Gastroesophageal sphincter (tissue), 4 donors: ENCODE results near the gene GMPR2. TPM values are rescaled to one million over a fixed set of nuclear protein-coding genes. Genes with fewer than 3 reads are reported as not detected.

ENCODE experiments used
- ATAC-seq: fragments of 150-250 bp; one replicate; pipeline ENCODE4 v1.9.1; 2016; ENCODE audit warnings: mild to moderate bottlenecking, moderate library complexity
- H3K27ac ChIP-seq, 4 donors: fragments of 200-600 bp; sonication (generic) in 3 of 4; 1 replicate in 3 of 4; 2 replicates in 1 of 4; pipeline ENCODE4 v1.5.1; 2016 to 2019
- H3K27me3 ChIP-seq: fragments of 200-600 bp; sonication (generic); one replicate; pipeline ENCODE4 v1.5.1; 2019
- H3K36me3 ChIP-seq, 2 donors: fragments of 200-600 bp; sonication (generic); one replicate each; pipeline ENCODE4 v1.5.1; 2019; ENCODE audit warnings: control low read depth in 1 of 2
- H3K4me1 ChIP-seq, 3 donors: fragments of 200-600 bp; sonication (generic); 1 replicate in 2 of 3; 2 replicates in 1 of 3; pipeline ENCODE4 v1.5.1; 2016 to 2019; ENCODE audit warnings: control low read depth in 2 of 3
- H3K4me3 ChIP-seq, 2 donors: fragments of 200-600 bp; sonication (generic); one replicate each; pipeline ENCODE4 v1.5.1; 2019; ENCODE audit warnings: mild to moderate bottlenecking in 1 of 2, moderate library complexity in 1 of 2
- H3K9me3 ChIP-seq, 3 donors: fragments of 200-600 bp; sonication (generic); one replicate each; pipeline ENCODE4 v1.5.1; 2017 to 2019; ENCODE audit warnings: control low read depth in 2 of 3
- CTCF ChIP-seq, 4 experiments: fragments of 200-600 bp in 2 of 4; fragments of 450-650 bp in 2 of 4; sonication (generic) in 1 of 4; IDR thresholded peaks; one replicate each; pipeline ENCODE4 v1.5.1; 2017 to 2019; ENCODE audit warnings: antibody characterized with exemption in 4 of 4, mild to moderate bottlenecking in 2 of 4, moderate library complexity in 2 of 4
- EP300 ChIP-seq: sonication (generic); formaldehyde crosslinking; IDR thresholded peaks from one replicate; pipeline ENCODE4 v1.6.1; 2017; ENCODE audit warnings: antibody characterized with exemption, mild to moderate bottlenecking
- POLR2A ChIP-seq, 2 donors: fragments of 450-650 bp; IDR thresholded peaks; one replicate each; pipeline ENCODE4 v1.6.1; 2017; ENCODE audit warnings: antibody characterized with exemption in 2 of 2, mild to moderate bottlenecking in 2 of 2, moderate library complexity in 1 of 2
- POLR2AphosphoS5 ChIP-seq: sonication (generic); formaldehyde crosslinking; IDR thresholded peaks from one replicate; pipeline ENCODE4 v1.6.1; 2017; ENCODE audit warnings: antibody characterized with exemption
- WGBS, 2 donors: methylation state at CpG; one replicate each; pipeline ENCODE4 v1.1.5; 2018; ENCODE audit warnings: low coverage in 1 of 2; 5-methylcytosine and 5-hydroxymethylcytosine counted together
- small RNA-seq, 4 donors: library from RNA; depleted of rRNA; stranded (forward); fragments of <200 nt; gene quantifications; one replicate each; pipeline ENCODE3, GENCODE V24; 2016
- total RNA-seq, 4 donors: library from RNA; depleted of rRNA; stranded (reverse); fragments of >200 nt; gene quantifications; one replicate each; pipeline ENCODE4 v1.1.0, GENCODE V29; 2016

Gene GMPR2
- total RNA-seq, 4 donors from 2014 or later: 46.0 to 70.5 (median 59.8) TPM

GRCh38 chr14:24285351-24285750, 52.6 kb downstream of the GMPR2 start:
- no peaks in the 10 kb centered on the region for H3K27me3 ChIP-seq
- no peak for ATAC-seq
- no peaks in the 10 kb centered on the region for H3K4me1 ChIP-seq
- no peaks in the 10 kb centered on the region for H3K9me3 ChIP-seq
- no peak overlapping the region for H3K27ac ChIP-seq
- H3K36me3 ChIP-seq: peaks cover 0 to 12% of the 10 kb centered on the region in 2 donors
- 73% methylated on average over 2 of the region's 4 CpGs; no CpG with 5 or more reads in 1 of the 2 donors for WGBS, 2 donors
- TF ChIP-seq EP300 (no peak), POLR2A (IDR thresholded peaks at IDR 0.05) (no peak), CTCF (IDR thresholded peaks at IDR 0.05) (no peak), POLR2AphosphoS5 (no peak)
- no peak overlapping the region for H3K4me3 ChIP-seq

GRCh38 chr14:24286996-24287395, 54.3 kb downstream of the GMPR2 start:
- H3K27ac ChIP-seq: no peak overlapping the region
- H3K9me3 ChIP-seq: no peaks in the 10 kb centered on the region
- H3K27me3 ChIP-seq: no peaks in the 10 kb centered on the region
- H3K4me3 ChIP-seq: no peak overlapping the region
- no peak for TF ChIP-seq POLR2AphosphoS5
- no peak for TF ChIP-seq EP300
- no peak for TF ChIP-seq POLR2A (IDR thresholded peaks at IDR 0.05)
- TF ChIP-seq CTCF (IDR thresholded peaks at IDR 0.05): no peak
- peaks cover 0 to 29% of the 10 kb centered on the region in 2 donors for H3K36me3 ChIP-seq
- 90 to 100% methylated on average over 2 of the region's 5 CpGs for WGBS, 2 donors
- no peak for ATAC-seq
- H3K4me1 ChIP-seq: no peaks in the 10 kb centered on the region

Small RNA genes within 50 kb of the gene (small RNA-seq; reads per million reads assigned to genes)
- gene AL136295.4: 0 reads per million in 4 donors
- gene CHMP4A: 0 reads per million in 4 donors
- gene MDP1: 0 reads per million in 4 donors

Other genes starting within 250 kb of the GMPR2 start
- gene DHRS4L2, start 244.0 kb upstream of the GMPR2 start, total RNA-seq: 10 to 100 TPM in 3 of 4 donors, 1 to 10 TPM in 1; 5.9 to 25.3 (median 16.7) TPM
- gene CARMIL3, start 180.9 kb upstream of the GMPR2 start, total RNA-seq: under 1 TPM in 3 of 4 donors, not detected in 1; 0.12 to 0.47 (median 0.17) TPM
- gene CPNE6, start 161.4 kb upstream of the GMPR2 start, total RNA-seq: 1 to 10 TPM in 1 of 4 donors, not detected in 3; 1.5 TPM
- 10 to 100 TPM in 3 of 4 donors, 1 to 10 TPM in 1; 9.2 to 14.9 (median 11.6) TPM for gene PCK2, start 138.6 kb upstream of the GMPR2 start, total RNA-seq
- 10 to 100 TPM; 58.0 to 81.6 (median 71.6) TPM for gene DCAF11, start 118.2 kb upstream of the GMPR2 start, total RNA-seq
- gene NRL, start 118.0 kb upstream of the GMPR2 start, total RNA-seq: 10 to 100 TPM in 1 of 4 donors, 1 to 10 TPM in 1, under 1 TPM in 1, not detected in 1; 0.81 to 10.4 (median 5.0) TPM
- gene FITM1, start 102.3 kb upstream of the GMPR2 start, total RNA-seq: under 1 TPM in 2 of 4 donors, not detected in 2; 0.27 to 0.67 TPM
- gene PSME1, start 96.7 kb upstream of the GMPR2 start, total RNA-seq: 100 to 1,000 TPM; 114 to 186 (median 127) TPM
- 10 to 100 TPM in 2 of 4 donors, 1 to 10 TPM in 2; 6.4 to 15.4 (median 10.4) TPM for gene EMC9, start 91.3 kb upstream of the GMPR2 start, total RNA-seq
- 10 to 100 TPM; 41.4 to 52.3 (median 42.0) TPM for gene PSME2, start 86.3 kb upstream of the GMPR2 start, total RNA-seq
- gene RNF31, start 85.4 kb upstream of the GMPR2 start, total RNA-seq: 10 to 100 TPM; 19.0 to 38.9 (median 32.0) TPM
- gene IRF9, start 71.7 kb upstream of the GMPR2 start, total RNA-seq: 10 to 100 TPM; 61.3 to 80.1 (median 68.1) TPM
- 1 to 10 TPM; 1.6 to 8.2 (median 6.8) TPM for gene REC8, start 60.8 kb upstream of the GMPR2 start, total RNA-seq
- gene IPO4, start 44.1 kb upstream of the GMPR2 start, total RNA-seq: 10 to 100 TPM; 16.8 to 31.6 (median 27.0) TPM
- 10 to 100 TPM; 34.7 to 53.3 (median 45.0) TPM for gene TM9SF1, start 37.5 kb upstream of the GMPR2 start, total RNA-seq
- under 1 TPM in 1 of 4 donors, not detected in 3; 0.40 TPM for gene TSSK4, start 27.2 kb upstream of the GMPR2 start, total RNA-seq
- gene CHMP4A, start 19.4 kb upstream of the GMPR2 start, total RNA-seq: 100 to 1,000 TPM in 2 of 4 donors, 10 to 100 TPM in 2; 93.4 to 134 (median 106) TPM
- 10 to 100 TPM in 3 of 4 donors, 1 to 10 TPM in 1; 6.9 to 17.1 (median 11.4) TPM for gene MDP1, start 16.9 kb upstream of the GMPR2 start, total RNA-seq
- 100 to 1,000 TPM; 136 to 193 (median 168) TPM for gene NEDD8, start 562 bp upstream of the GMPR2 start, total RNA-seq
- 10 to 100 TPM; 53.2 to 72.5 (median 70.0) TPM for gene TINF2, start 9.7 kb downstream of the GMPR2 start, total RNA-seq
- 10 to 100 TPM in 1 of 4 donors, 1 to 10 TPM in 3; 1.3 to 43.3 (median 6.3) TPM for gene TGM1, start 30.2 kb downstream of the GMPR2 start, total RNA-seq
- gene RABGGTA, start 38.7 kb downstream of the GMPR2 start, total RNA-seq: 10 to 100 TPM; 12.9 to 27.6 (median 16.5) TPM
- 10 to 100 TPM in 3 of 4 donors, 1 to 10 TPM in 1; 8.2 to 33.0 (median 17.7) TPM for gene DHRS1, start 66.9 kb downstream of the GMPR2 start, total RNA-seq
- 10 to 100 TPM; 19.4 to 29.2 (median 22.8) TPM for gene NOP9, start 66.9 kb downstream of the GMPR2 start, total RNA-seq
- 10 to 100 TPM in 2 of 4 donors, 1 to 10 TPM in 2; 4.9 to 12.5 (median 9.5) TPM for gene CIDEB, start 75.0 kb downstream of the GMPR2 start, total RNA-seq
- gene LTB4R2, start 77.2 kb downstream of the GMPR2 start, total RNA-seq: 1 to 10 TPM; 2.4 to 5.0 (median 3.4) TPM
- 1 to 10 TPM; 3.0 to 4.2 (median 3.4) TPM for gene LTB4R, start 78.6 kb downstream of the GMPR2 start, total RNA-seq
- 10 to 100 TPM; 13.3 to 40.5 (median 22.6) TPM for gene ADCY4, start 102.1 kb downstream of the GMPR2 start, total RNA-seq
- gene RIPK3, start 107.1 kb downstream of the GMPR2 start, total RNA-seq: 1 to 10 TPM; 3.1 to 8.9 (median 3.9) TPM
- 10 to 100 TPM; 33.5 to 63.5 (median 57.9) TPM for gene NFATC4, start 135.3 kb downstream of the GMPR2 start, total RNA-seq
- 10 to 100 TPM in 2 of 4 donors, 1 to 10 TPM in 2; 6.9 to 19.9 (median 11.5) TPM for gene NYNRIN, start 166.1 kb downstream of the GMPR2 start, total RNA-seq
- gene CBLN3, start 196.7 kb downstream of the GMPR2 start, total RNA-seq: 1 to 10 TPM in 3 of 4 donors, under 1 TPM in 1; 0.49 to 2.8 (median 2.1) TPM
- 10 to 100 TPM; 50.7 to 68.0 (median 61.3) TPM for gene KHNYN, start 197.0 kb downstream of the GMPR2 start, total RNA-seq
- 10 to 100 TPM; 21.5 to 39.7 (median 31.3) TPM for gene SDR39U1, start 209.8 kb downstream of the GMPR2 start, total RNA-seq